HG03139 (cell line): Measurements from ENCODE around the gene WDR46.
"Not testable (repeated sequence)": the region's sequence is repeated elsewhere in the genome, so short reads cannot be mapped to it uniquely, and the experiment has no call there.

Experiments used
- ATAC-seq: cut with Tn5 transposase; IDR thresholded peaks from one replicate; pipeline ENCODE4 v1.9.1; 2021; ENCODE audit not compliant: unreplicated experiment

WDR46 gene

DNA sequence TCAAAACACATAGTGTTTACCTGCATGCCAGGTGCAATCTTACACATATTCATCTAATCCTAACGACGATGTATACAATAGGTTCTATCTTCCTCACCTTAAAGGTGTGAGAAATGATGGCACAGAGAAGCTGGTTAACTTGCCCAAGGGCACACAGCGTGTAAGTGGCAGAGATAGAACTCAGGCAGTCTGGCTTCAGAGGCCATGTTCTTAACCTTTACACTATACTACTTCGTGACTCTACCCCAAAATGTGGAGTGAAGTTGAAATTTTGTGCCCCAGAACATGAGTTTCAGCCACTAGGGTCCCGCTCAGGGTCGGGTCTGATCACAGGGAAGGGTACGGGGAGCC is 17.9 kb downstream of the WDR46 start:
- no peak for ATAC-seq

DNA sequence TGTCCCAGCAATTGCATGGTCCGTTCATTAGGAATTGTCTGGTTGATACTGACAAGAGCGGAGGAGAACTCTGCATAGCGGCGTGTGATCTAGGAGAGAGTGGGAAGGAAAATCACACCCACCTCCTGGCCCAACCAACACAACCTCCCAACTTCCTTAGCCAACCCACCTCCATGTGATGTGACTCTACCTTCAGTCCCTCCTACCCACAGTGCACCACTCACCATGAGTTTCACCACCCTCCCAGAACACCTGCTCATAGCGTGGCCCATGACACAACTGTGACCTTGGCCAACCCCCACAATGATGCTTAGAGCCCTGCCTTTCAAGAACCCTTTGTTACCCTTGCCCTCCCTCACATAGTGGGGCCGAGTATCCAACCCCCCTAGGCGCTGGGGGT is 25.0 kb downstream of the WDR46 start:
- ATAC-seq = no peak

DNA sequence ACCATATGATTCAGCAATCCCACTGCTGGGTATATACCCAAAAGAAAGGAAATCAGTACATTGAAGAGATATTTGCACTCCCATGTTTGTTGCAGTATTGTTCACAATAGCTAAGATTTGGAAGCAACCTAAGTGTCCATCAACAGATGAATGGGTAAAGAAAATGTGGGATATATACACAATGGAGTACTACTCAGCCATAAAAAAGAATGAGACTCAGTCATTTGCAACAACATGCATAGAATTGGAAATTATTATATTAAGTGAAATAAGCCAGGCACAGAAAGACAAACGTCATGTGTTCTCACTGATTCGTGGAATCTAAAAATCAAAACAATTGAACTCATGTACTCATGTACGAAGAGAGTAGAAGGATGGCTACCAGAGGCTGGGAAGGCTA is 26.5 kb downstream of the WDR46 start:
- not testable (repeated sequence) for ATAC-seq

DNA sequence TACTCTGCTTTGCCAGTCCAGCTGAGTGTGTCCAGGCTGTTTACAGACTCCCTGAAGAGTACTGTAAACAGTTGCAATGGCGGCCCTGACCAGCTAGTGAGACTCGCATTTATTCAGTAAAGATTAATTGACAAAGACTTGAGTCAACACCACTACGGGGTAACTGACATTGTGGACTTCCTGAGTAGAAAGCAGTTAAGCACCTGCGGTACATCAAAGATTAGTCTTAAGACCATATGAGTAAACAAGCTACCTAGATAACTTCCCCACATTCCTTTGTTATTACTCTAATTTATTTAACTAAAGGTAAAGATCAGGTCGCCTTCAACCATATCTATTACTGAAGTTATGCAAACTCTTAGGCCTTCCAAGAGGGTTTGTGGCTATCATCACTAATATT is 30.0 kb downstream of the WDR46 start:
- ATAC-seq = no peak

DNA sequence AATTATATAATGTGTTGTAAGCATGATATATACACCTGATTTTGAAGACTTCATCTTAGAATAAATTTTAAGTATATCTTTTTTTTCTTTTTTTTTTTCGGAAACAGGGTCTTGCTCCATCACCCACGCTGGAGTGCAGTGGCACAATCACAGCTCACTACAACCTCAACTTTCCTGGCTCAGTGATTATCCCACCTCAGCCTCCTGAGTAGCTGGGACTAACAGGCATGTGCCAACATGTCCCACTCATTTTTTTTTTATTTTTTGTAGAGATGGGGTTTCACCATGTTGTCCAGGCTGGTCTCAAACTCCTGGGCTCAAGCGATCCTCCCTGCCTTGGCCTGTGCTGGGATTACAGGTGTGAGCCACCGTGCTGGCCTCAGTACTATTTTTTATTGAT is 34.4 kb downstream of the WDR46 start:
- ATAC-seq = no peak

DNA sequence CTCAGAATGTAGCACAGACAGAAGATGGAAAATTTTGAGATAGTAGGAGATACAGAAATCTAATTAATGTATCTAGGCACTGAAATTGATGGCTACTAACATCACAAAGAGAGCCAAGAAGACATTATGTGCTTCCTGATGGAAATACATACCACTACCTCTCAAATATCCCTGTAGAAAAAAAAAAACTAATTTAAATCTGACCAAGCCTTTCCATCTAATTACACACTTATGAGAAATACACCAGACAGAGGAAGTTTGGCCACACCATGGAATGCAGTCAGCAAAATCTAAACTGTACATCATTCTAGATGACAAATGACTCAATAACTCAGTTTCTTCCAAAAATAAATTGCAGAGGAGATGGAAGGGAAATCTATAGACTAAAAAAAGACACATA is 36.3 kb downstream of the WDR46 start:
- no peak for ATAC-seq

DNA sequence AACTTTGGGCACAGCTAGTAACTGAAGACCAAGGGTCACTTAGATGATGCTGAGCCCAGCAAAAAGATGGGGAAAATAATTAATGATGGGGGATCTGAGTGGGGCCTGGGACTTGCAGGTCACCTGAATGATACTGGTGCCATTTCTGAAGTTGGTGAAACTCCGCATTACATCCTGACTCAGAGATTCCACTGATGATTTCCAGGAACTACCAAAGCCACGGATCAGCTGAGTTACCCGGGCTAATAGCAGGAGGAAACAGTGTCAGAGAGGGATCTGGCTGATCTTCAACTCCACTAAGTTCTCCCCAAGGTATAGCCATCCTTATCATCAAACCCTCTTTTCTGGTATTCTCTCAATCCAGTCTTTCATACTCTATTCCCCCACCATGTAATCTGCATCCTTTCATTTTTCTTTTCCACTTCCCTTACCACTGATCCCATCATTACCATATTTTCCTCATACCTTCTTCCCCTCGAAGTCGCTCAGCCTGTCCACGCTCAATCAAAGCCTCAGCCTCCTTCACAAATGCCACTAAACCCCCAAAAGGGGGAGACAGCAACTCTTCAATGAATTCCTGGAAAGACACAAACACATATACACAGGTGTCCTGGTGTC is 37.5 kb downstream of the WDR46 start:
- ATAC-seq = no peak

DNA sequence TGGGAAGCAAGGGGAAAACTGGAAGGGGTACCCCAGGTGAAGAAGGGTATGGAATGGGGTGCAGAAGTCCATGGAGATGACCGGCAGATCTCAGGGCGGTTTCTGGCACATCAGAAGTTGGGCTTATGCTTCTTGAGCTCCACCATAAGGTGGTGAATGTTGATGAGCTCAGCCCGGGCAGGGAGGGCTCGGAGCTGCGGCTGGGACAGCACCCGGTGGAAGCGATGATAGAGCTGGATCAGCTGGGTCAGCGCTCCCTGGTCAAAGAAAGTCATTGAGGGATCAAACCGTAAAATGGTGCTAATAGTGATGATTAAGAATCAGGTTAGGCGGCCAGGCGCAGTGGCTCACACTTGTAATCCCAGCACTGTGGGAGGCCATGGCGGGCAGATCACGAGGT is 38.3 kb downstream of the WDR46 start:
- no peak for ATAC-seq

DNA sequence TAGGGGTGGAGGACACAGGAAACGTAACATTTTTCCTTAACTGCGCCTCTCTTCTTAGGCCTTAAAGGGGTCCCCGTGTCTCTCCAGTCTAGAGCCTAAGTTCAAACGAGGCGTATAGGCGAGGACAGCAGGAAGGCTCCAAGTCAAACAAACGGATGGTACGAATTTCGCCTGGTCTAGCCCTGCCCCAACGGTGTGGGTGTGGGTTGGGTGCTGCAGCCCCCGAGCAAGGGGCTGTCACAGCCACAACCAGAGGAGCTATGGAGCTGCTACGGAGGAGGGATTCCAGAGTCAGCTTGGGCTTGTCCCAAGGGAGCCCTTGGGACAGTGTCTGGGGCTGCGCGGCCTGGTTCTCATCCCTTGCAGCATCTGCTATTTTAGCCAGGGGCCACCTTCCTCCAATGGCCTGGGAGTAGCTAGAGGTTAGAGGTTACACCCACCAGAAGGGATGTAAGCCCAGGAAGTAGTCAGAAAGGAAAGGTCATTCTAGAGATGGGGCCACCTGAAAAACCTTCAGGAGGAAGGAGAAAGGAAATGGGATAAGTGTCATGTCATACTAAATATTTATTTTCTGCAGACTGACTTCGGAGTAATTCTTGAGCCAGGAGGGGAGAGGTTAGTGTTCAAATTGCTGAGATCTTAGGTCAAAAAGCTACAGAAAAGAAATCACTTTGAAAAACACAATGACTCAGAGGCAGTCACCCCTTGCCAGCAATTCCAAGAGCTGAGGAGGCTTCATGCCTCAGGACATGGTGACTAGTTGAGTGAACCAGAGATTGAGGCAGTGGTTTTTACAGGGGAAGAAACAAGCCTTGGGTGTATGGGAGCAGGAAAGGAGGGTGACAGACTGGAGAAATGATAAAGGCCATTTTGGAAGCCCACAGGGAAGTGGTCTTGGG is 39.1 kb downstream of the WDR46 start:
- ATAC-seq = no peak

DNA sequence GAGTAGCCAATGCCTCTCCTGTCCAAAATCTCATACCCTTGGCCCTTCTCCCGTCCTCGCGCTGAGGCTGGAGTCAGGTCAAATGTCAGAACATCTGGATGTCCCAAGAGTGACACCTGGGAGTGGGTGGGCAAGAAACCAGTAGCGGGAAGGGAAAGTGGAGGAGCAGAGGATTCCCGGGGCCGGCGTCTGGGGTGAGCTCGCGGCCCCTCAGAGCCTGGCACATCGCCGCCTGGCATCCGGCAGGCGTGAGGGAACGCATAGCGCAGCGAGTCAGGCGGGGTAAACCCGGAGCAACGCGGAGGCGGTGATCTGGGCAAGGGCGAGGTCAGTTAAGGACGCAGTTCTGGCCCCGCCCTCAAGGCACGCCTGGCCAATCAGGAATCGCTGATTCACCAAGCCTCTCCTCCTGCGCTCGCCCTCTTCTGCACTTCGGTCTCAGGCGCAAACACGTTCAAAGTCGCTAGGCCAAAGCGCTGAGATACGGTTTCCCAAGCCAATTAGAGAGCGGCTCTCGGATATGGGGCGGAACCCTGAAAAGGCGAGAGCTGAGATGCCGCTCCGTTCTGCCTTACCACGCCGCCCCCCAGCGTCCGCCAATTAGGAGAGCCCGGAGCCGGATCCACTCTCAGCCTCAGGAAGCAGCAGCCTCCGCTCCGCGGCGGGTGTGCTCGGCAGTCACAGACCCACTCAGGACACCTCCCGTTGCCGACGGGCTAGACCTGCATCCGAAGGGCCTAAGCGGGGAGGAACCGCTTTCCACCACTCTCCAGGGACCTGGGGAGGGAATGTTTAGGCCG is 39.9 kb downstream of the WDR46 start:
- ATAC-seq = peak; percentile 86

DNA sequence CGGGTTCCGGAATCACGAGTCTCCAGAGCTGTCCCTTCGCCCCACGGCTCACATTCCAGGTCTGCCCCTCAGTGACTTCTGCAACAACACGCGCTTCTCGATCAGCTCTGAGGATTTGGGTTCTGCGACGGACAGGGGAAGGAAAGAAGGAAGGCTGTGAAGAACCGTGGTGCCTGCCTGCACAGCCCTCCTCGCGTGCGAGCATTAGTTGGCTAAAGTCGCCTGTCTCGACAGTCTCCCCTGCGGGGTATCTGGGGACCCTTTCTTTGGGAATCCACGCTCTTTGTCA is 40.5 kb downstream of the WDR46 start:
- ATAC-seq = no peak

DNA sequence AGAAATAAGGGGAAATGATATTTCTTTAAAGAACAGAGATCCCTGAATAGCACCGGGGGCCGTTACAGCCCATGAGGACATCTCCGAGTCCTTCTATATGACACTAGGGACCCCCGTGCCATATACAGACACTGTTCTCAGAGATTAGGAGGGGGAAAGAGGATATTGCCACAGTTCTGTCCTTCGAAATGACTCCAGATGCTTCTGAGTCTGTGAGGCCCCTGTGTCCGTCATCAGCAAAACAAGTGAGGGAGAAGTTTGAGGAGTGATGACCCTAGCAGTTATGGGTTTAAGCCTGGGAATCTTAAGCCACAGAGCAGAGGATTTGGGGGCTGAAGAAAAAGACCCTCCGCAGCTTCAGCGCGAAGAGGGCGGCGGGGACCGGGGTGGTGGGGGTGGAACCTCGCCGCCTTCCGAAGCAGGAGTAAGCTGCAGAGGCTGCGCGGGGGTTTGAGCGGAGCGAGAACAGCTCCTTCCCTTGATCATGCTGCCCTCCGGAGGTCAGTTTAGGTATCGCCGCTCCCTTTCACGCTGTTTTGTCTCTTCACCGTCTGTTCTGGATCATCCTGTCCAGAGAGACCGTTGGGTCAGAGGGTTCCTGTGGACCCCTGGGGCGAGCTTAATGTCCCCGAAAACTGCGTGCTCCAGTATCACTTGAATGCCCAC is 40.9 kb downstream of the WDR46 start:
- no peak for ATAC-seq

DNA sequence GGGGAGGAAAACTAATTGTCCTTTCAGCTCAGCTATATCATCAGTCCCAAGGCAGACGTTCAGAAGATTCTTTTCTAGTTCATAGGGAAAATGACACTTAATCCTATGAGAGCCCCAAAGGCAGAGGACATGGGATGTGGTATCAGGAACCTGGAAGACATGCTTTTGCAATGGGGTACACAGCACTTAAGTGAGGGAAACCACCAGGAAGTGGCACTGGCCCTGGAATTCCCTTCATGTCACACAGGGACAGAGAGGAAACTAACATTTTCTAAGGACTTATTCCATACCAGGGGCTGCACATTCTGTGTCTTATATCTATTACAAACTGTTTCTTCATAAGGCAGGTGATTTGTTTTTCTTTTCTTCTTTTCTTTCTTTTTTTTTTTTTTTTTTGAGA is 45.6 kb downstream of the WDR46 start:
- ATAC-seq = no peak

DNA sequence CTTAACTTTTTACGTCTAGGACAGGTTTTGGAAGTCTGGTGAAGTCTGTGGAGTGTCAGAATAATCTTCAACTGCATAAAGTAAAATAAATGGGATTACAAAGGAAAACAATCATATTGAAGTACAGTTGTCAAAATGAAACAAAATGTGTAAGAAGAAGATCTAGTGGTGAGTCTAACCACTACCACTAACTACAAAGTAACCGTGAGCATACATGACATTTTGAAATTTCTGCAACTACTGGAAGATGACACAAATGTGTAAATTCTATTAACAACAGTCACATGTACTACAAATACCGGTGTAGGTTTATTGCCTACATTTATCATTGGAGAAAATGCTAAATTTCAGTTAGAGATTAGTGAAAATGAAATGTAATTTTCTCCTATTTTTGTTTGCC is 47.1 kb downstream of the WDR46 start:
- no peak for ATAC-seq

DNA sequence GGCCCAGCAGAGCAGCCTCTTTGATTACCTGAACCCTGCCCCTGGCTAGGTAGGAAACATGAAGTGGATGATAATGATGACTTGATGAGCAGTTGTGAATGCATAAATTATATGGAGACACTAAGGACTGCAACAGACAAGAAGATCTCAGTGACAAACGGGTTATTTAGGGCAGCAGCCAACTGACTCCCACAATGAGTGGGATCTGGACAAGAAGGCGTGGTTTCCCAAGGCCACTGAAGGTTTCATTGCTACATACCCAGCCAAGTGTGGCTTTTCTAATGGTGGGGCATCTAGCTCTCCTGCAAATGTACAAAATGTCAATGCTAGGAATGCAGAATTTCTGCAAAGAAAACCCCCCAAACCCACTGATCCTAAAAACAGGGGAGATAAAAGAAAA is 51.3 kb downstream of the WDR46 start:
- no peak for ATAC-seq

DNA sequence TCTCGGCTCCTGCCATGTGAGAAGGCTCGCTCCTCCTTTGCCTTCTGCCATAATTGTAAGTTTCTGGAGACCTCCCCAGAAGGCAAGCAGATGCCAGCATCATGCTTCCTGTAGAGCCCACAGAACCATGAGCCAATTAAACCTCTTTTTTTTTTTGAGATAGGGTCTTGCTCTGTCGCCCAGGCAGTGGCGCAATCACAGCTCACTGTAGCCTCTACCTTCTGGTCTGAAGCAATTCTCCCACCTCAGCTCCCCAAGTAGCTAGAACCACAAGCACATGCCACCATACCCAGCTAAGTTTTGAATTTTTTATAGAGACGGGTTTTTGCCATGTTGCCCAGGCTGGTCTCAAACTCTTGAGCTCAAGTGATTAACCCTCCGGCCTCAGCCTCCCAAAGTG is 52.2 kb downstream of the WDR46 start:
- ATAC-seq = no peak

DNA sequence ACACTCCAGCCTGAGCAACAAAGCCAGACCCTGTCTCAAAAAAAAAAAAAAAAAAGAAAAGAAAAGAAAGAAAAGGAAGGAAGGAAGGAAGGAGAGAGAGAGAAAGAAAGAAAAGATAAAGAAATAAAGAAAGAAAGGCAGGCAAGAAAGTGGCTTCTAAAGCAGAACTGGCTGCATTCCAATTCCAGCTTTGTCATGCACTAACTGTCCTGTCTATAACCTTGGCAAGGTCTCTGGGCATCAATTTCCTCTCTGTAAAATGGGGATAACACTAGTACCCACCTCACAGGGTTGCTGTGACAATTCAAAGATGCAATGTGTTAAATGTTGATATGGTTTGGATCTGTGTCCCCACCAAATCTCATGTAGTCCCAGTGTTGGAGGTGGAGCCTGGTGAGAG is 52.7 kb downstream of the WDR46 start:
- ATAC-seq = no peak

DNA sequence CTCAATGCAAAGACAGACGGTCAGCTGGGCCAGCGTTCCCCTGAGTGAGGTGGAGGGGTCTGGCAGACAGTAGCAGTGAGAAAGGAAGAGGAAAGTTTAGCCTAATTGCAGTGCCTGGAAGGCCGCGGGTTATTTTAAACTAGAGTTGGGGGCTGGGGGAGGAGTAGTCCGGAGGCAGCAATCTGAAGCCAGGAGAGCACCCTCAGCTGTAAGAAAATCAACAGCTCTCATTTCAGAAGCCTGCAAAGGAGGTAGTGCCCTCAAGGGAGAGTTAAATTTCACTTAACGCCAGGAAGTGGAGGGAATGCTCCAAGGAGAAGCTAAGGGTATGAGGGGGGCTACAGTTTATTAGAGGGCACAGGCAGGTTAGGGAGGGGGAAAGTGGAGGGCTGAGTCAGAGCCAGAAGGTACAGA is 53.8 kb downstream of the WDR46 start:
- ATAC-seq = no peak
